HFF-Myc (cell line): ENCODE data around the gene MEF2C.

Experiments
- DNase-seq: peaks from one replicate; pipeline ENCODE4 v3.0.0-alpha.2; 2011; ENCODE audit warnings: low read depth; ENCODE audit errors: extremely low read depth
- H3K4me3 ChIP-seq: replicated peaks from 2 replicates; pipeline ENCODE4 v1.5.1; 2011; ENCODE audit warnings: low read depth, mild to moderate bottlenecking, control low read depth, low read length
- CTCF ChIP-seq: IDR thresholded peaks from 2 replicates; pipeline ENCODE4 v1.5.1; 2012; ENCODE audit warnings: mild to moderate bottlenecking, low read depth, low read length, control low read depth; ENCODE audit errors: missing control alignments

MEF2C gene

GRCh38 chr5:88671106-88671504 is 211.9 kb downstream of the MEF2C start:
- TF ChIP-seq CTCF: no peak
- no peak for DNase-seq
- H3K4me3 ChIP-seq: no peak overlapping the region

GRCh38 chr5:88670461-88670860 is 212.5 kb downstream of the MEF2C start:
- no peak for TF ChIP-seq CTCF
- H3K4me3 ChIP-seq: no peak overlapping the region
- no peak for DNase-seq

DNA sequence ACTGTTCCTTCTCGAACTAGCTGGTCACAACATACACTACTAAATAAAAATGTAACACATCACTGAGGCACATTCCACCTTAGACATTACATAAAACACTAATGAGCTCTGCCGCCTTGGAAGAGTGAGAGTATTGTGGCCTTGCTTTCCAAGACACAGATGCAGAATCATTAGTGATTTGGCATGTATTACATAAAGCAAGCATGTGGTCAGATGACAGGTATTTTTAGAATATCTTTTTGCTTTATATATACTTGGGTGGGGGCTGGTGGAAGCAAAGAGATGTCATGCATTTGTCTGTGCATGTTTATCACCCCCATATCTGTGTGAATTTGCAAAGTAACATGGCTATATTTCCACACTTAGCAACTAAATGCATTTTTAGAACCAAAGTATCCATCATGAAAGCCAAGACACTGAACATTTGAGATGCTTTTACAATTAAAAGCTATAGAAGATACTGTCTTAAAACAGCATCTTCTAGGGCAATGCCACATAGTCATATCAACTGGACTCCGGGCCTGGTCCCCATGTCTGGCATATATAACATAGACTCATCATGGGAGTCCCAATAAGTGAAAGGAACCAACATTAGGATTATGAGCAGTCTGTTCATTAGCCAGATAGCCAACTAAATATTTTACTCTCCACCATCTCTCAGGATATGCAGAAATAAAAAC is 213.5 kb downstream of the MEF2C start:
- no peak for TF ChIP-seq CTCF
- DNase-seq: no peak
- no peak overlapping the region for H3K4me3 ChIP-seq

GRCh38 chr5:88667496-88668201 is 215.3 kb downstream of the MEF2C start:
- no peak for TF ChIP-seq CTCF
- DNase-seq: no peak
- no peak overlapping the region for H3K4me3 ChIP-seq
